ENCODE measurements around the gene HOXD3.

DNA sequence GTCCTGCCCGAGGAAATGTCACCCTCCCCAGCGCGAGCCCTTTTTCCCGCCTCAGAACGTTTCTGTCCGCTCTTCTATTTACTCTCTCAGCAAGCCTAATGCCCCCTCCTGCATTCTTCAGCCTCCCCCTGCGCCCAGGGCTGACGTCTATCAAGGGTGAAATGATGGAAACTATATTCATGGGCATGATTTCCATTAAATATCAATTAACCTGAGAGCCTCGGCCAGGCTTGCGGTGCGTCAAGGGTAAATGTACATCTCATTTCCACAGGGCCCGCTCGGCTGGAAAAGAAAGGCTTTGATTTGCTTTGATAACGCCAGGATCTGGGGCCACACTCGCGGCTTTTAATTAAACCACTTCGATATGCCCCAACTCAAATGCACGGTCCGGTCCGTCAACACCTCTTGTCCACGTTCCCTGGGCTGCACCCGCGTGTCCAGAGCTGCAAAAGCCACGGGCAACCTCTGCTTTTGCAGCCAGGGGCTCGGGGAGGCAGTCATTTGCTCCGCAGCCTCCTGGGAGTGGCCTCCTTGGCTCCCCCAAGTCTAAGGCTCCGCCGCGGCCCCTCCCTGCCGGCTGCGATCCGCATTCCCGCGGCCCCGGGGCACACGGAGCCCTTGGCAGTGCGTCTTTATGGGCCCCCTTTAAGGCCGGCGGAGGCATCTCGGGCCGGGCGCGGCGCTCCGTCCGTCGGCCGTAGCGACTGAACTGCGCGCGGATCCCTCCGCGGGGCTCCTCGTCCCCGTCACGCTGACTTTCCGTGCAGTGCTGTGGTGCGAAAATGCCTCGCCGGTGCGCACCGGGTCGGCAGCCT is 27.9 kb upstream of the HOXD3 start, which contains the start of gene HOXD8:
- TF ChIP-seq POLR2A (IDR thresholded peaks at IDR 0.05) = peak; percentile 1 to 22
- TF ChIP-seq, protein P1, sequence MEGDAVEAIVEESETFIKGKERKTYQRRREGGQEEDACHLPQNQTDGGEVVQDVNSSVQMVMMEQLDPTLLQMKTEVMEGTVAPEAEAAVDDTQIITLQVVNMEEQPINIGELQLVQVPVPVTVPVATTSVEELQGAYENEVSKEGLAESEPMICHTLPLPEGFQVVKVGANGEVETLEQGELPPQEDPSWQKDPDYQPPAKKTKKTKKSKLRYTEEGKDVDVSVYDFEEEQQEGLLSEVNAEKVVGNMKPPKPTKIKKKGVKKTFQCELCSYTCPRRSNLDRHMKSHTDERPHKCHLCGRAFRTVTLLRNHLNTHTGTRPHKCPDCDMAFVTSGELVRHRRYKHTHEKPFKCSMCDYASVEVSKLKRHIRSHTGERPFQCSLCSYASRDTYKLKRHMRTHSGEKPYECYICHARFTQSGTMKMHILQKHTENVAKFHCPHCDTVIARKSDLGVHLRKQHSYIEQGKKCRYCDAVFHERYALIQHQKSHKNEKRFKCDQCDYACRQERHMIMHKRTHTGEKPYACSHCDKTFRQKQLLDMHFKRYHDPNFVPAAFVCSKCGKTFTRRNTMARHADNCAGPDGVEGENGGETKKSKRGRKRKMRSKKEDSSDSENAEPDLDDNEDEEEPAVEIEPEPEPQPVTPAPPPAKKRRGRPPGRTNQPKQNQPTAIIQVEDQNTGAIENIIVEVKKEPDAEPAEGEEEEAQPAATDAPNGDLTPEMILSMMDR (IDR thresholded peaks at IDR 0.05) = peak in 2 of 6 experiments; percentile 19 to 25
